Measurements from ENCODE around the gene CEMIP. TPM values are rescaled to one million over a fixed set of nuclear protein-coding genes. Genes with fewer than 3 reads are reported as not detected.

CEMIP gene
- total RNA-seq, 2 donors from 2014 or later, result 1.6 TPM; not detected in 1

DNA sequence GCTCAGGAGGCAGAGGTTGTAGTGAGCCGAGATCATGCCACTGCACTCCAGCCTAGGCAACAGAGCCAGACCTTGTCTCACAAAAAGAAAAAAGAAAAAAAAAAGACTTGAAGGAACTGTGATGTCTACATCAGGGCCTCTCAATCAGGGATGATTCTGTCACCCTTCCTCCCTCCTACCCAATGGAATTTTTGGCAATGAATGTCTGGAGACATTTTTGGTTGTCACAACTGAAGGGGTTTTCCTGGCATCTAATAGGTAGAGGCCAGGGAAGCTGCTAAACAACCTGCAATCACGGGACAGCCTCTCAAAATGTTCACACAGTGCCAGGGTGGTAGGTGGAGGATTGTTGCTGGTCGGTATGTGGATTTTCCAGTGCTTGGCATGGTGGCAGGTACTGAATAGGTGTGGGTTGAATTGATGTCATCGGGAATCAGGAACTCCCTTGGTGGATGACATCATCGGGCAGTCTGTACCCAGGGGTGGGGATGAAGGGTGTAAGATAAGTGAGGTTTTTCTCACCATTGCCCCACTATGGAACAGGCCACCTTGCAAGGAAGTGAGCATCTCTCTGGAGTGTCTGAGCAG is 139.1 kb downstream of the CEMIP start:
- ATAC-seq, result no peak
- 91% methylated on average over 5 of the region's 5 CpGs for WGBS, 2 donors

DNA sequence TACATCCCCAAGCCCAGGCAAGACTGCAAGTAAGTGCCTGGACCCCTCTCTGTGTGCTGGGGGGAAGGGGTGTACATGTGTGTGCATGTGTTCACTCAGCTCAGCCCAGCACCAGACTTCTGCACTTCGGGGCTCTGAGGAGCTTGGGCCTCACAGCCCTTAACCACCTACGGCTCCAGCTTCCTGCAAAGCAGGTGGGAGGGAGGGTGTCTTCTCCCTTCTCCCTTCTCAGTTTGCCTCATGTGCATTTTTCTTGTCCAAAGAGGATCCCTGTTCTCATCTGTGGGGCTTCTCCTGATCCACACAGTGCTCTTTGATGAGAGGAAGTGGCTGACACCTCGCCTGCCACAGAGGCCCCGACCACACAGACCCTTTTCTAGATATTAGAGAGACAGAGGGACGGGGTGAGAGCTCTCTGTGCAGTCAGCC is 141.1 kb downstream of the CEMIP start:
- H3K4me3 ChIP-seq, result no peak overlapping the region
- TF ChIP-seq POLR2A (IDR thresholded peaks at IDR 0.05), result no peak
- TF ChIP-seq, protein P1, sequence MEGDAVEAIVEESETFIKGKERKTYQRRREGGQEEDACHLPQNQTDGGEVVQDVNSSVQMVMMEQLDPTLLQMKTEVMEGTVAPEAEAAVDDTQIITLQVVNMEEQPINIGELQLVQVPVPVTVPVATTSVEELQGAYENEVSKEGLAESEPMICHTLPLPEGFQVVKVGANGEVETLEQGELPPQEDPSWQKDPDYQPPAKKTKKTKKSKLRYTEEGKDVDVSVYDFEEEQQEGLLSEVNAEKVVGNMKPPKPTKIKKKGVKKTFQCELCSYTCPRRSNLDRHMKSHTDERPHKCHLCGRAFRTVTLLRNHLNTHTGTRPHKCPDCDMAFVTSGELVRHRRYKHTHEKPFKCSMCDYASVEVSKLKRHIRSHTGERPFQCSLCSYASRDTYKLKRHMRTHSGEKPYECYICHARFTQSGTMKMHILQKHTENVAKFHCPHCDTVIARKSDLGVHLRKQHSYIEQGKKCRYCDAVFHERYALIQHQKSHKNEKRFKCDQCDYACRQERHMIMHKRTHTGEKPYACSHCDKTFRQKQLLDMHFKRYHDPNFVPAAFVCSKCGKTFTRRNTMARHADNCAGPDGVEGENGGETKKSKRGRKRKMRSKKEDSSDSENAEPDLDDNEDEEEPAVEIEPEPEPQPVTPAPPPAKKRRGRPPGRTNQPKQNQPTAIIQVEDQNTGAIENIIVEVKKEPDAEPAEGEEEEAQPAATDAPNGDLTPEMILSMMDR (IDR thresholded peaks at IDR 0.05), result no peak
- ATAC-seq, result no peak
- H3K9me3 ChIP-seq, result no peaks in the 10 kb centered on the region
- WGBS, 2 donors, result 75 to 86% methylated on average over 5 of the region's 5 CpGs
- intact Hi-C loops (cut with DNase I), result no loop called here
- no peak for DNase-seq
- H3K36me3 ChIP-seq (replicated peaks in 1 of 2; ENCODE audit: insufficient read depth in 1 of 2, low read depth in 2 of 2), result no peaks in the 10 kb centered on the region
- H3K27me3 ChIP-seq, result no peaks in the 10 kb centered on the region
- no peaks in the 10 kb centered on the region for H3K4me1 ChIP-seq
- H3K27ac ChIP-seq, result no peak overlapping the region

More for the DNA sequence above, 139.1 kb downstream of the CEMIP start:
- TF ChIP-seq POLR2A (IDR thresholded peaks at IDR 0.05), result no peak
- Histone ChIP-seq H3K27me3 (no peaks in the 10 kb centered on the region), H3K27ac (no peak overlapping the region), H3K4me3 (no peak overlapping the region), H3K36me3 (replicated peaks in 1 of 2; ENCODE audit: insufficient read depth in 1 of 2, low read depth in 2 of 2) (no peaks in the 10 kb centered on the region), H3K9me3 (no peaks in the 10 kb centered on the region), H3K4me1 (no peaks in the 10 kb centered on the region)
- intact Hi-C loops (cut with DNase I), result no loop called here
- DNase-seq, result no peak

DNA sequence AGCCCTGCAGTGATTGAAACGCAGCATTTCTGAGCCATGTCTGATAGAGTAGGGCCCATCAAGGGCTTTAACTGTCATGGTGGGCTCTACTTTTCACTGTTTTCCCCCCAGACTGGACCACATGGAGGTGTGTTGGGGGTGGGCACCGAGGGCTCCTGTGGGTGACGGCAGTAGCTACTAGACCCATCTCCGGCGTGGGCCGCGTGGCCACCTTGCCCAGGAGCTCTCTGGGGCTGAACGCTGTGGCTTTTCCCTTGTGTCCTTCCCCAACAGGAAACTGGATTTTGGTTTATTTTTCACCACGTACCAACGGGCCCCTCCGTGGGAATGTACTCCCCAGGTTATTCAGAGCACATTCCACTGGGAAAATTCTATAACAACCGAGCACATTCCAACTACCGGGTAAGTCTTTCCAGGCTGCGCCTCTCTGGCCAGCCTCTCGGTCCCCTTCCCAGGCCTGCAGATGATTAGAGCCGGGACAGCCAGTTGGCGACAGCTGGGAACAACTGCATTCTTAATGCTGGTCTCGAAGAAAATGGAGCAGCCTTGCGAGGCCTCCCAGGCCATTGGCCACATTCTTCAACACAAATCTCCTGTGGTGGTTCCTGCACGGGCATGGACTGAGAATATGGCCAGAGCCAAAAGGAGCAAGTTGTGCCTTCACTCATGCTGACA is 142.7 kb downstream of the CEMIP start:
- H3K27ac ChIP-seq, result no peak overlapping the region
- no peaks in the 10 kb centered on the region for H3K36me3 ChIP-seq (replicated peaks in 1 of 2; ENCODE audit: insufficient read depth in 1 of 2, low read depth in 2 of 2)
- no peak overlapping the region for H3K4me3 ChIP-seq
- DNase-seq (no peak), ATAC-seq (no peak)
- no peak for TF ChIP-seq POLR2A (IDR thresholded peaks at IDR 0.05)
- TF ChIP-seq, protein P1 (IDR thresholded peaks at IDR 0.05), result no peak
- H3K27me3 ChIP-seq, result no peaks in the 10 kb centered on the region
- no peaks in the 10 kb centered on the region for H3K9me3 ChIP-seq
- WGBS, 2 donors, result 93% methylated on average over 16 to 20 of the region's 20 CpGs
- H3K4me1 ChIP-seq, result no peaks in the 10 kb centered on the region
- intact Hi-C loops (cut with DNase I), result no loop called here

DNA sequence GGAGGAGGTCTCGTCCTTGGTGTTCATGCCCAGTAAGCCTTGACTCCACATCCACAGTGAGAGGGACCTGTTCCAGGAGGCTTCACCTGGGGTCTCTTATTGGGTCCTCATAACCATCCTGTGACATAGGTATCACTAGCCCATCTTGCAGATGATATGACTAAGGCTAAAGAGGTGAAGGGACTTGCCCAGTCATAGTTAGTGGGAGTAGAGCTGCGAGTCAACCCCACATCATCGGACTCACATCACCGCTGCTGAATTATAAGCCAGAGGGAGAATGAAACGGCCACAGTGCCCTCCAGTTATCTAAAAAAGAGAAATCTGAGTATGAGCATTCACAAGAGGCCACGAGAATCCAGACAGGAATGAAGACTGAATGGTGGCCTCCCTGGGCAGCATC is 144.5 kb downstream of the CEMIP start:
- intact Hi-C loops (cut with DNase I), result no loop called here
- no peak for ATAC-seq
- H3K4me3 ChIP-seq, result no peak overlapping the region

DNA sequence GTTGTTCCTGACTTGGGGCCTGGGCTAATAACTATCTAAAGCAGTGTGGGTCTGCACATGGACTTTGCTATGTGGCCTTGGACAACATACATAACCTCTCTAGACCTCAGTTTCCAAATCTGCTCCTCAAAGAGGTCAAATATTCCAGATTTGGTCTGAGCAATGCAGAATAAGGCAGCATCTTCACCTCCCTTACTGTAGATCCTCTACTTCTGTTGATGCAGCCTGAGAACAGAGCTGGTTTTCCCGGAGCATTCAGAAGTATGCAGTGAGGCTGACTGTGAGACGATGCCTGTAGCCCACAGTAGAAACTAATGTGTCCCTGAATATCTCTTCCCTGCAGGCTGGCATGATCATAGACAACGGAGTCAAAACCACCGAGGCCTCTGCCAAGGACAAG is 145.1 kb downstream of the CEMIP start:
- Histone ChIP-seq H3K9me3 (no peaks in the 10 kb centered on the region), H3K27me3 (no peaks in the 10 kb centered on the region), H3K4me3 (no peak overlapping the region), H3K27ac (no peak overlapping the region), H3K36me3 (replicated peaks in 1 of 2; ENCODE audit: insufficient read depth in 1 of 2, low read depth in 2 of 2) (no peaks in the 10 kb centered on the region), H3K4me1 (no peaks in the 10 kb centered on the region)
- WGBS, 2 donors, result 92 to 96% methylated on average over 3 to 4 of the region's 4 CpGs
- no peak for ATAC-seq
- TF ChIP-seq POLR2A (IDR thresholded peaks at IDR 0.05), result no peak
- TF ChIP-seq, protein P1 (IDR thresholded peaks at IDR 0.05), result no peak
- intact Hi-C loops (cut with DNase I), result no loop called here
- no peak for DNase-seq

More for the DNA sequence above, 144.5 kb downstream of the CEMIP start:
- TF ChIP-seq, protein P1 (IDR thresholded peaks at IDR 0.05), result no peak
- TF ChIP-seq POLR2A (IDR thresholded peaks at IDR 0.05), result no peak
- Histone ChIP-seq H3K4me1 (no peaks in the 10 kb centered on the region), H3K27me3 (no peaks in the 10 kb centered on the region), H3K36me3 (replicated peaks in 1 of 2; ENCODE audit: insufficient read depth in 1 of 2, low read depth in 2 of 2) (no peaks in the 10 kb centered on the region), H3K9me3 (no peaks in the 10 kb centered on the region), H3K27ac (no peak overlapping the region)
- 90 to 97% methylated on average over 6 of the region's 6 CpGs for WGBS, 2 donors
- DNase-seq, result no peak
